Duodenal mucosa (tissue), 2 donors: ENCODE results near the gene CGAS.
"Not testable (repeated sequence)": the region's sequence is repeated elsewhere in the genome, so short reads cannot be mapped to it uniquely, and the experiment has no call there.

Experiments used
- H3K27ac ChIP-seq: one replicate; pipeline ENCODE4 v1.7.0; 2013; ENCODE audit warnings: low read depth, low read length
- H3K27me3 ChIP-seq, 2 donors: one replicate each; pipeline ENCODE4 v1.7.0; 2013; ENCODE audit warnings: low read length in 2 of 2, control low read depth in 1 of 2; ENCODE audit not compliant: insufficient read depth in 2 of 2, control insufficient read depth in 1 of 2
- H3K36me3 ChIP-seq, 2 donors: one replicate each; pipeline ENCODE4 v1.7.0; 2013; ENCODE audit warnings: low read length in 2 of 2, control low read depth in 1 of 2; ENCODE audit not compliant: insufficient read depth in 2 of 2, control insufficient read depth in 1 of 2
- H3K4me1 ChIP-seq, 2 donors: one replicate each; pipeline ENCODE4 v1.7.0; 2013; ENCODE audit warnings: low read length in 2 of 2, control low read depth in 1 of 2; ENCODE audit not compliant: insufficient read depth in 2 of 2, control insufficient read depth in 1 of 2
- H3K4me3 ChIP-seq, 2 donors: one replicate each; pipeline ENCODE4 v1.7.0; 2013; ENCODE audit warnings: low read length in 2 of 2, low read depth in 1 of 2
- H3K9ac ChIP-seq, 2 donors: one replicate each; pipeline ENCODE4 v1.7.0; 2013; ENCODE audit warnings: low read length in 2 of 2, low read depth in 1 of 2
- H3K9me3 ChIP-seq, 2 donors: one replicate each; pipeline ENCODE4 v1.7.0; 2013; ENCODE audit warnings: low read length in 2 of 2, control low read depth in 1 of 2; ENCODE audit not compliant: control insufficient read depth in 1 of 2

CGAS gene

GRCh38 chr6:73460056-73460455 is 8.0 kb upstream of the CGAS start:
- no peak overlapping the region for H3K9ac ChIP-seq
- no peaks in the 10 kb centered on the region for H3K27me3 ChIP-seq
- H3K4me1 ChIP-seq, result peaks cover 4 to 6% of the 10 kb centered on the region in 2 donors
- no peaks in the 10 kb centered on the region for H3K36me3 ChIP-seq
- no peak overlapping the region for H3K27ac ChIP-seq
- no peaks in the 10 kb centered on the region for H3K9me3 ChIP-seq
- no peak overlapping the region for H3K4me3 ChIP-seq

DNA sequence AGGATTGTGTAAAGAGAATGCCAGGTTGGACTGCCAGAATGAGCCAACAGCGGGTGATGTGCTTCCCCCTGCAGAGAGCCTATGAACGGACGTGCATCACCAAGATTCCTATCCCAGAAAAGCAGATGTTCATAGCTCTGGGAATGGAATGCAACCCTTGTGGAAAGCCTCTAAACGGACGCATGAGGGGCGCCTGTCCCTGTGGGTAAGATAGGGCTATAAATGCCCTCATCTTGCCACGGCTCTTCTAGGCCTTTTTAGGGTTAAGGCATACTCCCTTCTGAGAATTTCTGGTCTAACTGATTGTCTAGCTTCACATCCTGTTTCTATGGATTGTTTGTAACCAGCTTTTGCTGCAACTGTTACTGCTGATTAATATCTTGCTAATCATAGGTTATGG is 7.4 kb upstream of the CGAS start:
- H3K27ac ChIP-seq, result not testable (repeated sequence)

DNA sequence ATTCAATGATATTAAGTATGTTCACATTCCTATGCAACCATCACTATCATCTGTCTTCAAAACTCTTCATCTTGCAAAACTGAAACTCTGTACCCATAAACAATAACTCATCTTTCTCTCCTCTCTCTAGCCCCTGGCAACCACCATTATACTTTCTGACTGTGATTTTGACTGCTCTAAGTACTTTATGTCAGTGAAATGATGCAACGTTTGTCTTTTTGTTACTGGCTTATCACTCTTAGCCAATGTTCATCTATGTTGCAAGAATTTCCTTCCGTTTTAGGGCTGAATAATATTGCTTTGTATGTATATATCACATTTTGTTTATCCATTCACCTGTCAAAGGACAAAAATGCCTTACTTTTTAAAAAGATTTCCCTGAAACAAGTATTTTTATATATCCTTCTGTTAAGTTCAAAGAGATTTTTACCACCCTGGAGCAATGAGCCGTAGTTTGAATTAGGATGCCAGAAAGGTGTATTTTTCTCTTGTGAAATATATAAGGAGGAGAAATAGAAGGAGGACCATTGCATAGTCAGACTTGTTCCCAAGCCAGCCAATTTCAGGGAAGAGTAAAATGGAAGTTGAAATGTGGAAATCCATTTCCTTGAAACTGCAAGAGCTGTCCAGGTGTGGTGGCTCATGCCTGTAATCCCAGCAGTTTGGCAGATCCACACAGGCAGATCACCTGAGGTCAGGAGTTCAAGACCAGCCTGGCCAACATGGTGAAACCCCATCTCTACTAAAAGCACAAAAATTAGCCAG is 4.0 kb upstream of the CGAS start:
- Histone ChIP-seq H3K36me3 (no peaks in the 10 kb centered on the region), H3K4me1 (no peaks in the 10 kb centered on the region), H3K9ac (no peak overlapping the region), H3K27ac (no peak overlapping the region), H3K4me3 (no peak overlapping the region), H3K27me3 (no peaks in the 10 kb centered on the region), H3K9me3 (no peaks in the 10 kb centered on the region)

More for the DNA sequence above, 7.4 kb upstream of the CGAS start:
- H3K4me1 ChIP-seq, H3K4me3 ChIP-seq, H3K27me3 ChIP-seq, H3K36me3 ChIP-seq, H3K9ac ChIP-seq, H3K9me3 ChIP-seq: not testable (repeated sequence)

DNA sequence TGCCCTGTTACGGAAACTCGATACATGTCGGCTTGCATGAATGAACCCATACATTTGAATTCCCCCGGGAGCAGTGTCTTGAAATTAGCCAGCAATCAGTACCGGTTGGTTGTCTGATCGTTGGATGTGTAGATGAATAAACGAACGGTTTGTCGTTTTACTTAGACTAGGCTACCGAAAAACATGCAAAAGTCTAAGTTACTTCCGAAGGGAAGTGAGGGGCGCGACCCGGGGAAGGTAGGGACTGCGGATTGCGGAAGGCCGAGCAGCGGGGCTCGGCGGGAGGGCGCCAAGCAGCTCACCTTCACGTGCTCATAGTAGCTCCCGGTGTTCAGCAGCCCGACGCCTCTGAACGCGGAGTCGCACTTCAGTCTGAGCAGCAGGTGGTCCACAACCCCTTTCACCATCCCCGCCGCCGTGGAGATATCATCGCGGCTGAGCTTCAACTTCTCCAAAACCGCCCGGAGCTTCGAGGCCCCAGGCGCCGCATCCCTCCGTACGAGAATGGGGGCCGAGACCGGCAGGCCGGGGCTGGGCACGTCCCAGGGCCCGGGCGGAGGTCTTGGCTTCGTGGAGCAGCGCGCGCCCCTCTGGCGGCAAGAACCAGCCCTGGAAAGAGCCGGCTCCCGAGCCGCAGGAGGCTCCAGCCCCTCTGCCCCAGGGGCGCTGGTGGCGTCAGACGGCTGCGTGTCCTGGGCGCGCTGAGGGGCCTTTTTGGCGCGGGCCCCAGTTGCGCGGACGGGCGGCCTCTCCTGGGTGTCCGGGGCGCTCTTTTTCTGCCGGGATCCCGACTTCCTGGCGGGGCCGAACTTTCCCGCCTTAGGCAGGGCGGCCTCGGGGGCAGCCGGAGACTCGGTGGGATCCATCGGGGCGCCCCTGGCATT is 632 bp downstream of the CGAS start:
- Histone ChIP-seq H3K27ac (peak overlapping the region; percentile 66), H3K36me3 (no peaks in the 10 kb centered on the region), H3K9me3 (no peaks in the 10 kb centered on the region), H3K27me3 (no peaks in the 10 kb centered on the region), H3K4me1 (no peaks in the 10 kb centered on the region), H3K4me3 (peak overlapping the region; percentile 69 to 87), H3K9ac (peak overlapping the region; percentile 61 to 68)

- Histone ChIP-seq H3K27me3 (no peaks in the 10 kb centered on the region), H3K9me3 (no peaks in the 10 kb centered on the region), H3K4me3 (no peak overlapping the region), H3K27ac (no peak overlapping the region), H3K9ac (no peak overlapping the region), H3K36me3 (peaks cover 7 to 17% of the 10 kb centered on the region in 2 donors), H3K4me1 (no peaks in the 10 kb centered on the region)
Measured at GRCh38 chr6:73443555-73443954, 8.5 kb downstream of the CGAS start.

GRCh38 chr6:73435236-73435635 is 16.9 kb downstream of the CGAS start:
- H3K9me3 ChIP-seq, result no peaks in the 10 kb centered on the region
- H3K4me3 ChIP-seq, result no peak overlapping the region
- no peaks in the 10 kb centered on the region for H3K27me3 ChIP-seq
- peaks cover 10 to 16% of the 10 kb centered on the region in 2 donors for H3K36me3 ChIP-seq
- H3K4me1 ChIP-seq, result no peaks in the 10 kb centered on the region
- no peak overlapping the region for H3K9ac ChIP-seq
- H3K27ac ChIP-seq, result no peak overlapping the region

DNA sequence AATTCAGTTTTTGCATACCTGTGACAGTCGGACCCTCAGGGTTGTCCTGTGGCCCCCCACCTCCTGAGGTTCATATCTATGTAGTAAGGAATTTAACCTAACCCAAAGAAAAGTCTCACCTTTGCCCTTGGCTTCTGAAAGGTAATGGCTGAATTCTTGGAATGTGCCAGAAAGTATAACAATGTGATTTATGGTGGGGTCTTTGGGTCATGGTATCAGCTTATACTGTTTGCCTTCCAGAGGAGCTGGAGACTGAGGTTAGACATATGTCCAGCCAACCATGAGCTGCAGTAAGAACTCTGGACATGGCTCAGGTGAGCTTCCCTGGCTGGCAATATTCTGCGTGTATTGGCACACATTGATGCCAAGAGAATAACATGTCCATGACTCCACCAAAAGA is 30.6 kb downstream of the CGAS start:
- Histone ChIP-seq H3K27me3 (no peaks in the 10 kb centered on the region), H3K4me1 (no peaks in the 10 kb centered on the region), H3K9me3 (no peaks in the 10 kb centered on the region), H3K4me3 (no peak overlapping the region), H3K36me3 (peaks cover 0 to 3% of the 10 kb centered on the region in 2 donors), H3K27ac (no peak overlapping the region), H3K9ac (no peak overlapping the region)

- no peaks in the 10 kb centered on the region for H3K27me3 ChIP-seq
- no peaks in the 10 kb centered on the region for H3K36me3 ChIP-seq
- no peaks in the 10 kb centered on the region for H3K4me1 ChIP-seq
- no peak overlapping the region for H3K4me3 ChIP-seq
- H3K9me3 ChIP-seq, result no peaks in the 10 kb centered on the region
- no peak overlapping the region for H3K9ac ChIP-seq
- no peak overlapping the region for H3K27ac ChIP-seq
Measured at GRCh38 chr6:73418081-73418741, 33.9 kb downstream of the CGAS start.

- H3K9ac ChIP-seq, result no peak overlapping the region
- no peaks in the 10 kb centered on the region for H3K9me3 ChIP-seq
- no peak overlapping the region for H3K27ac ChIP-seq
- no peaks in the 10 kb centered on the region for H3K27me3 ChIP-seq
- H3K4me3 ChIP-seq, result no peak overlapping the region
- no peaks in the 10 kb centered on the region for H3K36me3 ChIP-seq
- H3K4me1 ChIP-seq, result peaks cover 0 to 4% of the 10 kb centered on the region in 2 donors
Measured at GRCh38 chr6:73413102-73413501, 39.0 kb downstream of the CGAS start.

DNA sequence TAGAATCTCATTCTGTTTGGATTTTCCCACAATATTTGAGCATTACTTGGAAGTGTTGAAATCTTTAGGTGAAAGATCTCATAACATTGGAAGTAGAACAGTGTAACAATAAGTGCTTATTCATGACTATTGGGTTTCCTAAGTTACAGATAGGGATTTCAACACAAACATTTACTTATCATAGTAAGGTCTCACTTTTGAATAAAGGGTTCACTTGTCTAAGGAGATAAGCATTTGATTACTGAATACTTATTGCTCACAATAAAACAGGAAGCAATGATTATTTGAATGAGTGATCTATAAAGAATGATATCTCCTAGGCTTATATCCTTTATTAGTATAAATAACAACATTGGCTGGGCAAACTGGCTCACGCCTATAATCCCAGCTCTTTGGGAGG is 42.7 kb downstream of the CGAS start:
- Histone ChIP-seq H3K36me3 (no peaks in the 10 kb centered on the region), H3K9ac (no peak overlapping the region), H3K4me3 (no peak overlapping the region), H3K9me3 (no peaks in the 10 kb centered on the region), H3K27ac (no peak overlapping the region), H3K27me3 (no peaks in the 10 kb centered on the region), H3K4me1 (peaks cover 0 to 4% of the 10 kb centered on the region in 2 donors)
